Left ventricle myocardium inferior (tissue), 1 donor: ENCODE results near the gene PPP1R9B. TPM values are rescaled to one million over a fixed set of nuclear protein-coding genes. Genes with fewer than 3 reads are reported as not detected.

Experiments used
- DNase-seq: peaks from one replicate; pipeline ENCODE4 v3.0.0-alpha.2; 2020
- H3K27ac ChIP-seq: fragments of 200-600 bp; replicated peaks from 2 replicates; pipeline ENCODE4 v1.8.0; 2021
- H3K27me3 ChIP-seq: fragments of 200-600 bp; 2 replicates; pipeline ENCODE4 v1.8.0; 2021; ENCODE audit warnings: low read depth
- H3K36me3 ChIP-seq: fragments of 200-600 bp; 2 replicates; pipeline ENCODE4 v1.8.0; 2021
- H3K4me1 ChIP-seq: fragments of 200-600 bp; 2 replicates; pipeline ENCODE4 v1.8.0; 2021
- H3K4me3 ChIP-seq: fragments of 200-600 bp; 2 replicates; pipeline ENCODE4 v1.8.0; 2021; ENCODE audit warnings: mild to moderate bottlenecking, moderate library complexity
- H3K9me3 ChIP-seq: fragments of 200-600 bp; replicated peaks from 2 replicates; pipeline ENCODE4 v1.8.0; 2021
- CTCF ChIP-seq: fragments of 200-600 bp; IDR thresholded peaks from 2 replicates; pipeline ENCODE4 v1.8.0; 2021; ENCODE audit warnings: antibody characterized with exemption, mild to moderate bottlenecking, borderline replicate concordance
- intact Hi-C: fragments of 100-400 bp; cut with micrococcal nuclease; formaldehyde crosslinking; loops from one replicate; pipeline ENCODE4 v1.11.0; 2022
- total RNA-seq: library from RNA; stranded (reverse); fragmentation: NEBNext Ultra II Directional; extraction: Animal tissue kit (Norgen Biotek cat#: 25700); gene quantifications from one replicate; pipeline ENCODE4 v1.2.1, GENCODE V29; 2021
- donor health status: DM: no; HTN: yes; CAD: no; lungs with severe emphysema.

PPP1R9B gene
- total RNA-seq, 1 donor from 2014 or later = 33.0 TPM

GRCh38 chr17:50191359-50192143 is 41.1 kb upstream of the PPP1R9B start:
- H3K27ac ChIP-seq = no peak overlapping the region
- no peaks in the 10 kb centered on the region for H3K4me1 ChIP-seq
- H3K27me3 ChIP-seq = no peaks in the 10 kb centered on the region
- H3K9me3 ChIP-seq = no peaks in the 10 kb centered on the region
- no peak for DNase-seq
- peaks cover 95% of the 10 kb centered on the region for H3K36me3 ChIP-seq
- intact Hi-C loops = no loop called here
- TF ChIP-seq CTCF = no peak
- no peak overlapping the region for H3K4me3 ChIP-seq

GRCh38 chr17:50190603-50191358 is 40.3 kb upstream of the PPP1R9B start:
- DNase-seq = no peak
- Histone ChIP-seq H3K4me3 (no peak overlapping the region), H3K9me3 (no peaks in the 10 kb centered on the region), H3K36me3 (peaks cover 95% of the 10 kb centered on the region), H3K4me1 (no peaks in the 10 kb centered on the region), H3K27ac (no peak overlapping the region), H3K27me3 (no peaks in the 10 kb centered on the region)
- TF ChIP-seq CTCF = no peak
- intact Hi-C loops = no loop called here

- TF ChIP-seq CTCF = no peak
- intact Hi-C loops = no loop called here
- no peaks in the 10 kb centered on the region for H3K4me1 ChIP-seq
Observed at GRCh38 chr17:50190293-50190602, 39.8 kb upstream of the PPP1R9B start.

GRCh38 chr17:50189550-50190292 is 39.2 kb upstream of the PPP1R9B start:
- Histone ChIP-seq H3K9me3 (no peaks in the 10 kb centered on the region), H3K36me3 (peaks cover 90% of the 10 kb centered on the region), H3K27me3 (no peaks in the 10 kb centered on the region), H3K4me3 (no peak overlapping the region), H3K27ac (no peak overlapping the region), H3K4me1 (no peaks in the 10 kb centered on the region)
- no peak for DNase-seq
- intact Hi-C loops = no loop called here
- no peak for TF ChIP-seq CTCF

More at GRCh38 chr17:50190293-50190602, 39.8 kb upstream of the PPP1R9B start:
- Histone ChIP-seq H3K27ac (no peak overlapping the region), H3K36me3 (peaks cover 95% of the 10 kb centered on the region), H3K27me3 (no peaks in the 10 kb centered on the region), H3K4me3 (no peak overlapping the region), H3K9me3 (no peaks in the 10 kb centered on the region)
- no peak for DNase-seq

- Histone ChIP-seq H3K27me3 (no peaks in the 10 kb centered on the region), H3K36me3 (peaks cover 83% of the 10 kb centered on the region), H3K4me1 (no peaks in the 10 kb centered on the region), H3K9me3 (no peaks in the 10 kb centered on the region), H3K27ac (no peak overlapping the region), H3K4me3 (no peak overlapping the region)
- DNase-seq = no peak
- intact Hi-C loops = no loop called here
- no peak for TF ChIP-seq CTCF
Observed at GRCh38 chr17:50188921-50189549, 38.6 kb upstream of the PPP1R9B start.
